A549 (cell line): ENCODE results near the gene STAM.

Source experiments
- CHD2 ChIP-seq: fragments of 150-350 bp; IDR thresholded peaks from 2 replicates; pipeline ENCODE4 v1.6.1; 2014; ENCODE audit warnings: low read length; ENCODE audit not compliant: partially characterized antibody
- EP300 ChIP-seq, 2 experiments: fragments of >200 bp; sonication (Bioruptor Twin); formaldehyde crosslinking; IDR thresholded peaks; 2 replicates in 1 of 2; 3 replicates in 1 of 2; pipeline ENCODE4 v1.6.1; 2016 to 2017
- MAZ ChIP-seq: fragments of 150-350 bp; IDR thresholded peaks from 2 replicates; pipeline ENCODE4 v1.6.1; 2014; ENCODE audit warnings: antibody characterized with exemption, low read depth, low read length, borderline replicate concordance
- PBX3 ChIP-seq: IDR thresholded peaks from 2 replicates; pipeline ENCODE4 v1.6.1; 2012
- POLR2A ChIP-seq: IDR thresholded peaks from 2 replicates; pipeline ENCODE4 v1.6.1; 2012; ENCODE audit warnings: mild to moderate bottlenecking, low read length
- REST ChIP-seq: fragments of 200-600 bp; sonication (generic); IDR thresholded peaks from 2 replicates; pipeline ENCODE4 v1.6.1; 2016; ENCODE audit warnings: antibody characterized with exemption, mild to moderate bottlenecking, moderate library complexity
- TF ChIP-seq, protein P1 (sequence below): fragments of >200 bp; sonication (Bioruptor Twin); formaldehyde crosslinking; IDR thresholded peaks from 3 replicates; pipeline ENCODE4 v1.5.1; 2016

GRCh38 chr10:17597386-17597785, 46.6 kb upstream of the STAM start:
- TF ChIP-seq, protein P1, sequence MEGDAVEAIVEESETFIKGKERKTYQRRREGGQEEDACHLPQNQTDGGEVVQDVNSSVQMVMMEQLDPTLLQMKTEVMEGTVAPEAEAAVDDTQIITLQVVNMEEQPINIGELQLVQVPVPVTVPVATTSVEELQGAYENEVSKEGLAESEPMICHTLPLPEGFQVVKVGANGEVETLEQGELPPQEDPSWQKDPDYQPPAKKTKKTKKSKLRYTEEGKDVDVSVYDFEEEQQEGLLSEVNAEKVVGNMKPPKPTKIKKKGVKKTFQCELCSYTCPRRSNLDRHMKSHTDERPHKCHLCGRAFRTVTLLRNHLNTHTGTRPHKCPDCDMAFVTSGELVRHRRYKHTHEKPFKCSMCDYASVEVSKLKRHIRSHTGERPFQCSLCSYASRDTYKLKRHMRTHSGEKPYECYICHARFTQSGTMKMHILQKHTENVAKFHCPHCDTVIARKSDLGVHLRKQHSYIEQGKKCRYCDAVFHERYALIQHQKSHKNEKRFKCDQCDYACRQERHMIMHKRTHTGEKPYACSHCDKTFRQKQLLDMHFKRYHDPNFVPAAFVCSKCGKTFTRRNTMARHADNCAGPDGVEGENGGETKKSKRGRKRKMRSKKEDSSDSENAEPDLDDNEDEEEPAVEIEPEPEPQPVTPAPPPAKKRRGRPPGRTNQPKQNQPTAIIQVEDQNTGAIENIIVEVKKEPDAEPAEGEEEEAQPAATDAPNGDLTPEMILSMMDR = no peak
- TF ChIP-seq MAZ (no peak), CHD2 (no peak), PBX3 (no peak), REST (no peak), POLR2A (no peak), EP300 (IDR thresholded peaks at IDR 0.05) (no peak)
